OCI-LY1 (cell line): ENCODE data around the gene HKDC1.

Experiments
- EZH2 ChIP-seq: fragments of 200-600 bp; sonication (generic), shearing (Covaris generic); IDR thresholded peaks from 2 replicates; pipeline ENCODE4 v1.8.0; 2017; ENCODE audit warnings: borderline replicate concordance, mixed run types, mild to moderate bottlenecking, antibody characterized with exemption, low read length, moderate library complexity, mixed read lengths
- TF ChIP-seq, protein P1 (sequence below): fragments of 200-600 bp; sonication (generic), shearing (Covaris generic); IDR thresholded peaks from 2 replicates; pipeline ENCODE4 v1.5.1; 2017; ENCODE audit warnings: mild to moderate bottlenecking, antibody characterized with exemption, low read length, moderate library complexity, mixed read lengths

DNA sequence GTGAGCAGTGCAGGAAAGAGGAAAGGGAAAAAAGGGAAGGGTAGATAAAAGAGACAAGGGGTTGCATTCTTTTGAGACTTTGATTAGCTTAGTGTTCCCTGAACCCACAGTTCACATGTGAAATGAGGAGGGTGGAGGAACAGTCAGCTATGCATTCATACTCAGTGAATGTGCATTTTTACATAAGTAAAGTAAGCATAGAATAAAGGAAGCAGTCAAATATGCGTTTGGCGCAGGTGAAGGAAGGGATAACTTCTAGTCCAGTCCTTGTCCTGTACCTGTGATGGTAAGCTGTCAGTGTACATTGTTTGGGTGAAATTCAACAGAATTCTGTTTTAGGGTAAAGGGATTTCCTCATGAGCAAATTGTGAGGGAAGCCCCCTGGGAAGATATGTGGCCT is 86.3 kb downstream of the HKDC1 start:
- TF ChIP-seq, protein P1, sequence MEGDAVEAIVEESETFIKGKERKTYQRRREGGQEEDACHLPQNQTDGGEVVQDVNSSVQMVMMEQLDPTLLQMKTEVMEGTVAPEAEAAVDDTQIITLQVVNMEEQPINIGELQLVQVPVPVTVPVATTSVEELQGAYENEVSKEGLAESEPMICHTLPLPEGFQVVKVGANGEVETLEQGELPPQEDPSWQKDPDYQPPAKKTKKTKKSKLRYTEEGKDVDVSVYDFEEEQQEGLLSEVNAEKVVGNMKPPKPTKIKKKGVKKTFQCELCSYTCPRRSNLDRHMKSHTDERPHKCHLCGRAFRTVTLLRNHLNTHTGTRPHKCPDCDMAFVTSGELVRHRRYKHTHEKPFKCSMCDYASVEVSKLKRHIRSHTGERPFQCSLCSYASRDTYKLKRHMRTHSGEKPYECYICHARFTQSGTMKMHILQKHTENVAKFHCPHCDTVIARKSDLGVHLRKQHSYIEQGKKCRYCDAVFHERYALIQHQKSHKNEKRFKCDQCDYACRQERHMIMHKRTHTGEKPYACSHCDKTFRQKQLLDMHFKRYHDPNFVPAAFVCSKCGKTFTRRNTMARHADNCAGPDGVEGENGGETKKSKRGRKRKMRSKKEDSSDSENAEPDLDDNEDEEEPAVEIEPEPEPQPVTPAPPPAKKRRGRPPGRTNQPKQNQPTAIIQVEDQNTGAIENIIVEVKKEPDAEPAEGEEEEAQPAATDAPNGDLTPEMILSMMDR, result no peak
- TF ChIP-seq EZH2, result no peak
